Large intestine (tissue), 3 donors: ENCODE data around the gene RAD51B. TPM values are rescaled to one million over a fixed set of nuclear protein-coding genes. Genes with fewer than 3 reads are reported as not detected.
A peak's percentile ranks its signal among the peaks of the same experiment; 100 is the strongest.

Experiments
- DNase-seq, 2 donors: peaks; one replicate each; pipeline versions ENCODE4 v3.0.0 to v3.0.0-alpha.2; 2013
- H3K27ac ChIP-seq: one replicate; pipeline ENCODE4 v1.5.1; 2013; ENCODE audit warnings: low read length
- H3K27me3 ChIP-seq: 2 replicates; pipeline ENCODE4 v1.6.1; 2013; ENCODE audit warnings: low read length; ENCODE audit not compliant: control insufficient read depth, insufficient read depth
- H3K36me3 ChIP-seq: 2 replicates; pipeline ENCODE4 v1.6.1; 2013; ENCODE audit warnings: low read length; ENCODE audit not compliant: control insufficient read depth, insufficient read depth
- H3K4me1 ChIP-seq: one replicate; pipeline ENCODE4 v1.6.1; 2013; ENCODE audit warnings: low read length; ENCODE audit not compliant: control insufficient read depth, insufficient read depth
- H3K4me3 ChIP-seq: one replicate; pipeline ENCODE4 v1.5.1; 2013; ENCODE audit warnings: low read length
- H3K9me3 ChIP-seq: one replicate; pipeline ENCODE4 v1.6.1; 2013; ENCODE audit warnings: mild to moderate bottlenecking, low read depth, low read length, moderate library complexity; ENCODE audit not compliant: control insufficient read depth
- WGBS: methylation state at CpG from one replicate; pipeline ENCODE4 v1.1.5; 2013; ENCODE audit warnings: low lambda C conversion rate; ENCODE audit not compliant: insufficient coverage; 5-methylcytosine and 5-hydroxymethylcytosine counted together
- polyA plus RNA-seq: library from polyadenylated mRNA; unstranded; fragments of 120-200 nt; gene quantifications from one replicate; pipeline ENCODE4 v1.2.1, GENCODE V29; 2013

Gene RAD51B
- polyA plus RNA-seq, 1 donor, result 6.4 TPM

GRCh38 chr14:68199554-68200151 lies 380.1 kb downstream of the RAD51B start:
- Histone ChIP-seq H3K4me3 (no peak overlapping the region), H3K27me3 (no peaks in the 10 kb centered on the region), H3K4me1 (peaks cover 12% of the 10 kb centered on the region), H3K27ac (peak overlapping the region; percentile 4), H3K36me3 (no peaks in the 10 kb centered on the region), H3K9me3 (no peaks in the 10 kb centered on the region)
- WGBS, result 93% methylated on average over 3 of the region's 8 CpGs
- no peak for DNase-seq

DNA sequence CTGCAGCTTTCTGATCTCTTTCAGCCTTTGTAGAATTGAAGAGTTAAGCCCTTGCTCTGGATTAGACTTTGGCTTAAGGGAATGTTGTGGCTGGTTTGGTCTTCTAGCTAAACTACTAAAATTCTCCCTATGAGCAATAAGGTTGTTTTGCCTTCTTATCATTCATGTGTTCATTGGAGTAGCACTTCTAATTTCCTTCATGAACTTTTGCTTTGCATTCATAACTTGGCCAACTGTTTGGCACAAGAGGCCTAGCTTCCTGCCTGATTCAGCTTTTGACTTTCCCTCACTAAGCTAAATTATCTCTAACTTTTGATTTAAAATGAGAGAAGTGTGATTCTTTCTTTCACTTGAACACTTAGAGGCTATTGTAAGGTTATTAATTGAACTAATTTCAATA lies 384.3 kb downstream of the RAD51B start:
- Histone ChIP-seq H3K4me3 (no peak overlapping the region), H3K27ac (no peak overlapping the region), H3K27me3 (no peaks in the 10 kb centered on the region), H3K4me1 (peaks cover 6% of the 10 kb centered on the region), H3K36me3 (no peaks in the 10 kb centered on the region), H3K9me3 (no peaks in the 10 kb centered on the region)
- no peak for DNase-seq

GRCh38 chr14:68208218-68208617 lies 388.6 kb downstream of the RAD51B start:
- no peaks in the 10 kb centered on the region for H3K27me3 ChIP-seq
- peaks cover 11% of the 10 kb centered on the region for H3K4me1 ChIP-seq
- no CpG with 5 or more reads among the region's 1 CpG for WGBS
- no peaks in the 10 kb centered on the region for H3K36me3 ChIP-seq
- H3K9me3 ChIP-seq, result no peaks in the 10 kb centered on the region
- H3K27ac ChIP-seq, result no peak overlapping the region
- no peak for DNase-seq
- H3K4me3 ChIP-seq, result no peak overlapping the region

DNA sequence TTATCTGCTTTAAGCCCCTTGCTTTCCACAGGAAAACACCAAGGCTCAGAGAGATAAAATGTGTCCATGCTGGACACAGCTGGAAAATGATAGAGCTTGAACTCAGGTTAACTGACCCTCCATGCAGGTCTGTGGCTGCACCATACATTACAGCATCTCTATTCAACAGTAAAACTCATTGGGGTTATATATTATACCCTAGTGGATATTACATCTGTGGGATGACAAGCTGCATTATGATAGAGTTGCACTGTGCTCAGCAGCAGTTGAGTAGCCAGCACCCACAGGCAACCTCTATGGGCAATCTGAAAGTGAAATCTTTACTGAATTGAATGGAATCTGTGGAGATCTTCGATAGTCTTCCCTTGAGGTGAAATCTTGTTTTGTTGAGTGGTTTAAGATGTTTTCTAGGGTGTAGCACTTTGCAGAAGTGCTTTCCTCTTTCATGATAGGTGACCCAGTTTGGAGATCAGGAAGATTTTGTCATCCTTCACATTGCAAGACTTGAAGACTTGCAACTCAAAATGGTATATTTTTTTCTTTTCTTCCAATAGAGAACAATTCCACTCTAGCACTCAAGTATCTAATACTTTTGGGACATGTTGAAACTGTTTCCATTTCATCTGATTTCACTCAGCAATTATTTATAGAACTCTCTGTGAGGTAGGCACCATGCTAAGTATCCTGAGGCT lies 389.2 kb downstream of the RAD51B start:
- whole genome bisulfite sequencing, result no CpG with 5 or more reads among the region's 1 CpG
- Histone ChIP-seq H3K27ac (no peak overlapping the region), H3K27me3 (no peaks in the 10 kb centered on the region), H3K9me3 (no peaks in the 10 kb centered on the region), H3K4me1 (peaks cover 11% of the 10 kb centered on the region), H3K4me3 (no peak overlapping the region), H3K36me3 (no peaks in the 10 kb centered on the region)
- DNase-seq, result no peak

GRCh38 chr14:68210729-68211299 lies 391.2 kb downstream of the RAD51B start:
- peak overlapping the region; percentile 33 for H3K27ac ChIP-seq
- H3K4me1 ChIP-seq, result peaks cover 17% of the 10 kb centered on the region
- H3K36me3 ChIP-seq, result no peaks in the 10 kb centered on the region
- DNase-seq, result peak; percentile 52 to 83
- no peak overlapping the region for H3K4me3 ChIP-seq
- H3K9me3 ChIP-seq, result no peaks in the 10 kb centered on the region
- H3K27me3 ChIP-seq, result no peaks in the 10 kb centered on the region
- no CpG with 5 or more reads among the region's 5 CpGs for WGBS

- no peak for DNase-seq
- Histone ChIP-seq H3K4me3 (no peak overlapping the region), H3K27me3 (no peaks in the 10 kb centered on the region), H3K36me3 (no peaks in the 10 kb centered on the region), H3K27ac (peak overlapping the region; percentile 33), H3K4me1 (peaks cover 19% of the 10 kb centered on the region), H3K9me3 (no peaks in the 10 kb centered on the region)
- WGBS, result no CpG with 5 or more reads among the region's 2 CpGs
Measured at GRCh38 chr14:68211421-68211820, 391.8 kb downstream of the RAD51B start.

- WGBS, result no CpG with 5 or more reads among the region's 2 CpGs
Measured at GRCh38 chr14:68211886-68212285, 392.3 kb downstream of the RAD51B start.

GRCh38 chr14:68212361-68212760 lies 392.8 kb downstream of the RAD51B start:
- Histone ChIP-seq H3K36me3 (no peaks in the 10 kb centered on the region), H3K27me3 (no peaks in the 10 kb centered on the region), H3K9me3 (no peaks in the 10 kb centered on the region), H3K4me3 (no peak overlapping the region), H3K27ac (no peak overlapping the region), H3K4me1 (peaks cover 25% of the 10 kb centered on the region)
- DNase-seq, result no peak

More at GRCh38 chr14:68211886-68212285, 392.3 kb downstream of the RAD51B start:
- DNase-seq, result no peak
- Histone ChIP-seq H3K4me3 (no peak overlapping the region), H3K9me3 (no peaks in the 10 kb centered on the region), H3K27ac (no peak overlapping the region), H3K36me3 (no peaks in the 10 kb centered on the region), H3K27me3 (no peaks in the 10 kb centered on the region), H3K4me1 (peaks cover 24% of the 10 kb centered on the region)

- H3K9me3 ChIP-seq, result no peaks in the 10 kb centered on the region
- peaks cover 25% of the 10 kb centered on the region for H3K4me1 ChIP-seq
- H3K27me3 ChIP-seq, result no peaks in the 10 kb centered on the region
- DNase-seq, result no peak
- H3K27ac ChIP-seq, result no peak overlapping the region
- no peak overlapping the region for H3K4me3 ChIP-seq
- no peaks in the 10 kb centered on the region for H3K36me3 ChIP-seq
- WGBS, result 100% methylated on average over 1 of the region's 4 CpGs
Measured at GRCh38 chr14:68214431-68214830, 394.9 kb downstream of the RAD51B start.

GRCh38 chr14:68215629-68216028 lies 396.1 kb downstream of the RAD51B start:
- no peak overlapping the region for H3K4me3 ChIP-seq
- WGBS, result no CpG with 5 or more reads among the region's 2 CpGs
- peaks cover 19% of the 10 kb centered on the region for H3K4me1 ChIP-seq
- no peaks in the 10 kb centered on the region for H3K9me3 ChIP-seq
- no peak for DNase-seq
- no peaks in the 10 kb centered on the region for H3K27me3 ChIP-seq
- no peak overlapping the region for H3K27ac ChIP-seq
- no peaks in the 10 kb centered on the region for H3K36me3 ChIP-seq

DNA sequence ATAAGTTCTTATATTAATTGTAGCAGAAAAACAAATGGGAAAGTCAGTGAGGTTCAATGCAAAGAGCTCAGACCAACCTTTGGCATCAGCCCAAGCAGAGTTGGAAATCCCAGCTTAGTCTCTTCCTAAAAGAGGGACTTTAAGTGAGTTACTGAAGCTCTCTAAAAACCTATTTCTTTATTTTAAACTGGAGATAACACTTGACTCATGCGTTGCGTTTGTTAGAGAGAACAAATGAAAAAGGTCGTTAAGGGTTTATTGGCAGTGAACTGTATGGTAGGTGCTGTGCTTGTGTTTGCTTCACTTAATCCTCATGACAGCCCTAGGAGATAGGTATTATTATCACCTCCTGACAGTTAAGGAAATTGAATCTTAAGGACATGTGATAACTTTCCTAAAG lies 396.5 kb downstream of the RAD51B start:
- H3K4me3 ChIP-seq, result no peak overlapping the region
- peak; percentile 51 to 76 for DNase-seq
- WGBS, result no CpG with 5 or more reads among the region's 3 CpGs
- no peaks in the 10 kb centered on the region for H3K9me3 ChIP-seq
- H3K27me3 ChIP-seq, result no peaks in the 10 kb centered on the region
- H3K36me3 ChIP-seq, result no peaks in the 10 kb centered on the region
- H3K27ac ChIP-seq, result no peak overlapping the region
- peaks cover 15% of the 10 kb centered on the region for H3K4me1 ChIP-seq
